GM12865 (cell line): ENCODE results near the gene UTP14C.
"Not testable (repeated sequence)": the region's sequence is repeated elsewhere in the genome, so short reads cannot be mapped to it uniquely, and the experiment has no call there.

Experiments
- DNase-seq: peaks from one replicate; pipeline ENCODE4 v3.0.0; 2010; ENCODE audit warnings: low read depth
- H3K4me3 ChIP-seq: 2 replicates; pipeline ENCODE4 v1.5.1; 2011; ENCODE audit warnings: mild to moderate bottlenecking, low read depth, low read length, control low read depth
- CTCF ChIP-seq: IDR thresholded peaks from 2 replicates; pipeline ENCODE4 v1.5.1; 2011; ENCODE audit warnings: low read length, control low read depth, low read depth, inconsistent platforms; ENCODE audit not compliant: insufficient read depth; ENCODE audit errors: missing control alignments

The UTP14C gene

DNA sequence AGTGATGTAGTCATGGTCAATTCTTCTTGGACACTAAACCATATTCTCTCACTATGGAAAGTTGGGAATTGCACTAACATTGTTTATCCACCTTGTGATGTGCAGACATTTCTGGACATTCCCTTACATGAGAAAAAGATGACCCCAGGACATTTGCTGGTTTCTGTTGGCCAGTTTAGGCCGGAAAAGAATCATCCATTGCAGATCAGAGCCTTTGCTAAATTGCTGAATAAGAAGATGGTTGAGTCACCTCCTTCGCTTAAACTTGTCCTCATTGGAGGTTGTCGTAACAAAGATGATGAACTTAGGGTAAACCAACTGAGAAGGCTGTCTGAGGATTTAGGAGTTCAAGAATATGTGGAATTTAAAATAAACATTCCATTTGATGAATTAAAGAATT lies at the start of gene UTP14C:
Gene UTP14C (plus strand): TSS at position 211 of the 400 bp plus-strand sequence. CDS start 4,114 bp downstream, outside the sequence.
- no peak for TF ChIP-seq CTCF
- no peak within 1 kb of the TSS for H3K4me3 ChIP-seq
- no peak for DNase-seq

DNA sequence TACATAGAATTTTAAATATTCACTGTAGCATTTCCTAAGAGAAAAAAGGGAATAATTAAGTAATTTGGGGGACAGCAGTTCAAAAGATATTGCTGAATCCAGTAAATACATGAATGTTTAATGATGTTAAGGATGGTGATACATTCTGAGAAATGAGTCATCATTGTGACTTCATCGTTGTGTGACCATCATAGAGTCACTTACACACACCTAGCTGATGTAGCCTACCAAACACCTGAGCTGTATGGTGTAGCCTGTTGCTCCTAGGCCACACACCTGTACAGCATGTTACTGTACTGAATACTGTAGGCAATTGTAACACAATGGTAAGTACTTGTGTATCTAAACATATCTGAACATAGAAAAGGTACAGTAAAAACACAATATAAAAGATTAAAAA lies 48.1 kb upstream of the UTP14C start:
- DNase-seq: no peak
- H3K4me3 ChIP-seq: no peak overlapping the region
- TF ChIP-seq CTCF: no peak

DNA sequence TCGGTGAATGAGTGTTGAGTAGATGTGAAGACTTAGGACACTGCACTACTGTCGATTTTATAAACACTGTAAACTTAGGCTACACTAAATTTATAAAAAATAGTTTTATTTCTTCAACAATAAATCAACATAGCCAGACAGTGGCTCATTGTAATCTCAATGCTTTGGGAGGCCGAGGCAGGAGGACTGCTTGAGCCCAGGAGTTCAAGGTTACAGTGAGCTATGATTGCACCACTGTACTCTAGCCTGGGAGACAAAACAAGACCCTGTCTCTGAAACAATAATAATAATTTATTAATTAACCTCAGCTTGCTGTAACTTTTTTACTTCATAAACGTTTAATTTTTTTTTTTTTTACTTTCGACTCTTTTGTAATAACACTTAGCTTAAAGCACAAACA lies 47.6 kb upstream of the UTP14C start:
- no peak for TF ChIP-seq CTCF
- no peak overlapping the region for H3K4me3 ChIP-seq
- DNase-seq: no peak

GRCh38 chr13:51977625-51978024 lies 46.9 kb upstream of the UTP14C start:
- no peak overlapping the region for H3K4me3 ChIP-seq
- DNase-seq: no peak
- TF ChIP-seq CTCF: no peak

DNA sequence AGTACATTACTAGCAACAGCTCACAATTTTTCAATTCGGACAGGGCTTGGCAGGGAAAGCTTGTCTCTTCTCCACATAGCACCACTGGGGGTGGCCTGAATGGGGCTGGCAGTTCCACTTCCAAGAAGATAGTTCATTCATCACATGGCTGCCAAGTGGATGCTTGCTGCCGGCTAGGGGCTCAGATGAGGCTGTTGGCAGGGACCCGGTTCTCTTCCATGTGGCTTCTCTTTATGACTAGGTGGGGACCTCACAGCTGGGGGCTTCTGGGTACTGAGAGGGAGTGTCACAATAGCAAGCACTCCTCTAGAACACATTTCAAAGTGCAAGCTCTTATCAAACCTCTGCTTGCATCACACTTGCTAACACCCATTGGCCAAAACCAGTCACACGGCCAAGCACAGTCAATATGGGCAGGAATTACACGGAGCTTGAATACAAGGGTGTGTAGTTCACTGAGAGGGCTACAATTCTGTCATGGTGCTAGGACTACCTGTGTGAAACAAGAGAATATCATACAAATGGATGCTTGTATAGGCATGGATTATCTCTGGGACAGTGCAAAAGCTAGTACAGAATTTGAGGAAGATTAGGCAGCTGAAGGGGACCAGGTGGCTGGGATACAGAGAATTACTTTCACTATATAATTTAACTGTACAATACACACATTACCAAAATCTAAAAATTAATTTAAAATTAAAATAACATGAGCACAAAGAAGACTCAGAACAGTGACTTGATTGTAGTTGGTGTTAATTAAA lies 45.5 kb upstream of the UTP14C start:
- no peak for DNase-seq
- H3K4me3 ChIP-seq: no peak overlapping the region
- no peak for TF ChIP-seq CTCF

DNA sequence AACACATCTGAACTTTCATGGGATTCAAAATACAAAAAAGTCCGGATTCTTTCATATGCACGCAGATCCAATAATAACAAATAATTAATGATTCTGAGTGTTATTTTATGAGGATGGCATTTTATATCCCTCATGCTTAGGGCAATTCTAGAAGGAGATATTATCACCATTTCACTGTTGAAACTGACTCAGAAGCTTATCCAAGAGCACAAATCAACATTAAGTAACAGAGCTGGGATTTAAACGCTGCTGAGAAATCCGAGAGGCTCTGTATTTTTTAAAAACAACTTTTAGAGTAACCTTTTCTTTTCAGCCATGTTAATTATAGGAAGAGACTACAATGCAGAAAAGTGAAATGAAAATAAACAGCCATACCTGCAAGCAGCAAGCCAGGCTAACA lies 43.6 kb upstream of the UTP14C start:
- H3K4me3 ChIP-seq: no peak overlapping the region
- no peak for DNase-seq
- TF ChIP-seq CTCF: no peak

GRCh38 chr13:51981355-51981754 lies 43.1 kb upstream of the UTP14C start:
- no peak for TF ChIP-seq CTCF
- no peak overlapping the region for H3K4me3 ChIP-seq
- no peak for DNase-seq

DNA sequence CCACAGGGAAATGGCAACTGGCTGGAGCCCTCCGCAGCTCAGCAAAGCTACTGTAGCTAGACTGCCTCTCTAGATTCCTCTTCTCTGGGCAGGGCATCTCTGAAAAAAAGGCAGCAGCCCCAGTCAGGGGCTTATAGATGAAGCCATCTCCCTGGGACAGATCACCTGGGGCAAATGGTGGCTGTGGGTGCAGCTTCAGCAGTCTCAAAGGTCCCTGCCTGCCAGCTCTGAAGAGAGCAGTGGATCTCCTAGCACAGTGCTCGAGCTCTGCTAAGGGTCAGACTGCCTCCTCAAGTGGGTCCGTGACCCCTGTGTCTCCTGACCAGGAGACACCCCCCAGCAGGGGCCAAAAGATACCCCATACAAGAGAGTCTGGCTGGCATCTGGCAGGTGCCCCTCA lies 41.2 kb upstream of the UTP14C start:
- DNase-seq, H3K4me3 ChIP-seq: not testable (repeated sequence)

GRCh38 chr13:51984904-51985303 lies 39.6 kb upstream of the UTP14C start:
- not testable (repeated sequence) for DNase-seq, H3K4me3 ChIP-seq
